Endodermal cell (in vitro differentiated cells): ENCODE data around the gene RPL29. TPM values are rescaled to one million over a fixed set of nuclear protein-coding genes. Genes with fewer than 3 reads are reported as not detected.

Experiments
- DNase-seq: peaks from one replicate; pipeline ENCODE4 v3.0.0-alpha.2; 2017
- H3K27ac ChIP-seq: 2 replicates; pipeline ENCODE4 v1.5.1; 2013; ENCODE audit warnings: mild to moderate bottlenecking, low read depth, low read length, moderate library complexity
- H3K27me3 ChIP-seq: 2 replicates; pipeline ENCODE4 v1.6.1; 2013; ENCODE audit warnings: mild to moderate bottlenecking, low read length, moderate library complexity; ENCODE audit not compliant: insufficient read depth, control insufficient read depth, poor library complexity, severe bottlenecking
- H3K36me3 ChIP-seq: 2 replicates; pipeline ENCODE4 v1.7.0; 2013; ENCODE audit warnings: mild to moderate bottlenecking, low read length, moderate library complexity; ENCODE audit not compliant: control insufficient read depth, insufficient read depth
- H3K4me1 ChIP-seq: one replicate; pipeline ENCODE4 v1.7.0; 2013; ENCODE audit warnings: low read length; ENCODE audit not compliant: control insufficient read depth, insufficient read depth
- H3K4me3 ChIP-seq: 2 replicates; pipeline ENCODE4 v1.5.1; 2013; ENCODE audit warnings: mild to moderate bottlenecking, low read length, moderate library complexity
- H3K9ac ChIP-seq: 2 replicates; pipeline ENCODE4 v1.6.1; 2013; ENCODE audit warnings: mild to moderate bottlenecking, low read length, moderate library complexity; ENCODE audit not compliant: poor library complexity, severe bottlenecking; ENCODE audit errors: extremely low read depth
- H3K9me3 ChIP-seq: 2 replicates; pipeline ENCODE4 v1.6.1; 2013; ENCODE audit warnings: mild to moderate bottlenecking, low read length, moderate library complexity; ENCODE audit not compliant: control insufficient read depth
- H3K27ac Mint-ChIP-seq: 2 replicates; pipeline ENCODE4 v1.8.0; 2020; ENCODE audit warnings: mixed read lengths
- H3K27me3 Mint-ChIP-seq: 2 replicates; pipeline ENCODE4 v1.8.0; 2021; ENCODE audit warnings: mild to moderate bottlenecking, mixed read lengths; ENCODE audit not compliant: insufficient read depth
- H3K36me3 Mint-ChIP-seq: 2 replicates; pipeline ENCODE4 v1.8.0; 2020; ENCODE audit warnings: low read depth, mixed read lengths
- H3K4me1 Mint-ChIP-seq: 2 replicates; pipeline ENCODE4 v1.8.0; 2020; ENCODE audit warnings: mixed read lengths
- H3K4me3 Mint-ChIP-seq: 2 replicates; pipeline ENCODE4 v1.8.0; 2020; ENCODE audit warnings: mild to moderate bottlenecking, moderate library complexity, mixed read lengths
- H3K9me3 Mint-ChIP-seq: 2 replicates; pipeline ENCODE4 v1.8.0; 2020; ENCODE audit warnings: mild to moderate bottlenecking, mixed read lengths
- CTCF ChIP-seq: fragments of 200-600 bp; sonication (generic); conservative IDR thresholded peaks from 2 replicates; pipeline ENCODE4 v1.5.0; 2021; ENCODE audit warnings: antibody characterized with exemption, mild to moderate bottlenecking
- WGBS, 2 experiments: methylation state at CpG; one replicate each; pipeline versions ENCODE4 v1.1.5 to v1.1.7; 2013; ENCODE audit warnings: missing lambda C conversion rate in 2 of 2, mixed read lengths in 1 of 2; ENCODE audit not compliant: insufficient coverage in 1 of 2, insufficient read length in 1 of 2; 5-methylcytosine and 5-hydroxymethylcytosine counted together
- total RNA-seq, 2 donors: library from RNA; stranded (reverse); fragmentation: NEBNext Ultra II Directional in 1 of 2; extraction: Animal tissue kit (Norgen Biotek cat#: 25700) in 1 of 2; gene quantifications; 2 replicates in 1 of 2; 3 replicates in 1 of 2; pipeline ENCODE4 v1.2.1, GENCODE V29; 2021

The RPL29 gene
- total RNA-seq, 2 donors from 2014 or later = 1,325 to 1,600 TPM

GRCh38 chr3:51998774-51999173, 3.1 kb upstream of the RPL29 start:
- peaks cover 18% of the 10 kb centered on the region for H3K4me1 Mint-ChIP-seq
- DNase-seq = no peak
- no peaks in the 10 kb centered on the region for H3K27me3 ChIP-seq
- H3K27me3 Mint-ChIP-seq = peaks cover 12% of the 10 kb centered on the region
- 88 to 96% methylated on average over 7 of the region's 7 CpGs for WGBS, 2 experiments
- H3K4me1 ChIP-seq = peaks cover 9% of the 10 kb centered on the region
- H3K9me3 ChIP-seq = no peaks in the 10 kb centered on the region
- no peak overlapping the region for H3K4me3 ChIP-seq
- H3K9me3 Mint-ChIP-seq = no peaks in the 10 kb centered on the region
- no peak overlapping the region for H3K9ac ChIP-seq
- no peak overlapping the region for H3K27ac ChIP-seq
- H3K27ac Mint-ChIP-seq = no peak overlapping the region
- H3K36me3 ChIP-seq = peaks cover 14% of the 10 kb centered on the region
- no peak for TF ChIP-seq CTCF
- H3K4me3 Mint-ChIP-seq = no peak overlapping the region
- H3K36me3 Mint-ChIP-seq = peaks cover 20% of the 10 kb centered on the region

DNA sequence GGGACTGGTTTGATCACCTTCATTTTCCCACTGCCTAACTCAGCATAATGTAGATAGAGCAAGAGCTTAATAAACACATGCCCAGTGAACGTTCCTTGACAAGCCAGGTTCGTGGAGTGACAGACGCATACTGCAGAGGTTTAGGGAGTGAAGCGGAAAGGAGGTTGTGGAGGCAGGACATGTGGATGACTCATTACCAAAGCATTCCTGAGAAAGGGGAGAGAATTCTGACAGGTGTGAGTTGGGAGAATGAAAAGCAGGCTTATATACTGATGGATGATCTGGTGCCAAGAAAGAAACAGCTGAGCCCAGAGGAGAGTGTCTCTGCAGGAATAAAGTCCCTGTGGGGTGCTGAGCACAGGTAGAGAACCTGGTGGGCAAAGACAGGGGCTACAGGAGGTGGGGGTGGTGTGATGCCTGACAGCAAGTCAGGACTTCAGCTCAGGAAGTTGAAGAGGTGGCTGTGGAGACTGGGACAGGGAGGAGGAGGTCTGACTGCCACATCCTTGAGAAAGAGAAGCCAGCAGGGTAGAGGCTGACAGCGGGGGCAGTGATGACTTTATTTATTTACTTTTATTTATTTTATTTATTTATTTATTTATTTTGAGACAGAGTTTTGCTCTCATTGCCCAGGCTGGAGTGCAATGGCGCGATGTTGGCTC, 2.4 kb upstream of the RPL29 start:
- peaks cover 9% of the 10 kb centered on the region for H3K4me1 ChIP-seq
- Mint-ChIP-seq H3K36me3 (peaks cover 26% of the 10 kb centered on the region), H3K4me3 (no peak overlapping the region), H3K4me1 (peaks cover 18% of the 10 kb centered on the region), H3K9me3 (no peaks in the 10 kb centered on the region), H3K27me3 (peaks cover 8% of the 10 kb centered on the region), H3K27ac (peak overlapping the region; percentile 59)
- peaks cover 19% of the 10 kb centered on the region for H3K36me3 ChIP-seq
- TF ChIP-seq CTCF = no peak
- WGBS, 2 experiments = 18 to 50% methylated on average over 4 to 6 of the region's 7 CpGs
- H3K9me3 ChIP-seq = no peaks in the 10 kb centered on the region
- H3K27ac ChIP-seq = no peak overlapping the region
- H3K4me3 ChIP-seq = no peak overlapping the region
- no peaks in the 10 kb centered on the region for H3K27me3 ChIP-seq
- no peak overlapping the region for H3K9ac ChIP-seq
- DNase-seq = peak; percentile 81

- 81 to 100% methylated on average over 2 of the region's 2 CpGs for WGBS, 2 experiments
- peaks cover 4% of the 10 kb centered on the region for H3K27me3 Mint-ChIP-seq
- no peak overlapping the region for H3K9ac ChIP-seq
- no peak overlapping the region for H3K4me3 Mint-ChIP-seq
- TF ChIP-seq CTCF = no peak
- no peak for DNase-seq
- H3K9me3 ChIP-seq = no peaks in the 10 kb centered on the region
- H3K27ac ChIP-seq = no peak overlapping the region
- no peaks in the 10 kb centered on the region for H3K9me3 Mint-ChIP-seq
- H3K36me3 ChIP-seq = peaks cover 27% of the 10 kb centered on the region
- peaks cover 12% of the 10 kb centered on the region for H3K4me1 ChIP-seq
- peaks cover 34% of the 10 kb centered on the region for H3K36me3 Mint-ChIP-seq
- peaks cover 23% of the 10 kb centered on the region for H3K4me1 Mint-ChIP-seq
- peak overlapping the region; percentile 28 for H3K27ac Mint-ChIP-seq
- no peaks in the 10 kb centered on the region for H3K27me3 ChIP-seq
- H3K4me3 ChIP-seq = no peak overlapping the region
These were observed 1.5 kb upstream of the RPL29 start for GRCh38 chr3:51997172-51997571.
